H1 (cell line): ENCODE measurements around the gene ABCG1.

Source experiments
- BRCA1 ChIP-seq: IDR thresholded peaks from 2 replicates; pipeline ENCODE4 v1.6.1; 2012; ENCODE audit warnings: low read depth, low read length, improper control_type of control experiment
- CEBPB ChIP-seq: IDR thresholded peaks from 2 replicates; pipeline ENCODE4 v1.6.1; 2012; ENCODE audit warnings: low read depth, low read length
- CREB1 ChIP-seq: IDR thresholded peaks from 2 replicates; pipeline ENCODE4 v1.6.1; 2012; ENCODE audit warnings: inconsistent platforms
- EGR1 ChIP-seq: IDR thresholded peaks from 2 replicates; pipeline ENCODE4 v1.6.1; 2011; ENCODE audit warnings: low read depth, low read length, borderline replicate concordance
- FOSL1 ChIP-seq: IDR thresholded peaks from 2 replicates; pipeline ENCODE4 v1.6.1; 2011; ENCODE audit warnings: mild to moderate bottlenecking, low read depth, low read length, moderate library complexity; ENCODE audit not compliant: insufficient read depth
- KDM1A ChIP-seq: fragments of 200-600, 300-600 bp; sonication (generic); IDR thresholded peaks from 2 replicates; pipeline ENCODE4 v1.7.1; 2016; ENCODE audit warnings: mild to moderate bottlenecking, low read length, borderline replicate concordance
- KDM5A ChIP-seq: fragments of 200-600 bp; IDR thresholded peaks from 2 replicates; pipeline ENCODE4 v1.7.1; 2012; ENCODE audit warnings: mild to moderate bottlenecking, low read length, inconsistent platforms, mixed read lengths
- TAF1 ChIP-seq: IDR thresholded peaks from 2 replicates; pipeline ENCODE4 v1.6.1; 2011; ENCODE audit warnings: mild to moderate bottlenecking, low read depth, low read length
- TF ChIP-seq, protein P1 (sequence below), 3 experiments: IDR thresholded peaks; 1 replicate in 2 of 3; 2 replicates in 1 of 3; pipeline versions ENCODE4 v1.5.1 to v1.6.1; 2011; ENCODE audit warnings: low read length in 3 of 3, mild to moderate bottlenecking in 3 of 3, inconsistent platforms in 2 of 3, low read depth in 1 of 3, moderate library complexity in 1 of 3; ENCODE audit not compliant: insufficient read depth in 1 of 3; ENCODE audit errors: control extremely low read depth in 1 of 3

- TF ChIP-seq, protein P1, sequence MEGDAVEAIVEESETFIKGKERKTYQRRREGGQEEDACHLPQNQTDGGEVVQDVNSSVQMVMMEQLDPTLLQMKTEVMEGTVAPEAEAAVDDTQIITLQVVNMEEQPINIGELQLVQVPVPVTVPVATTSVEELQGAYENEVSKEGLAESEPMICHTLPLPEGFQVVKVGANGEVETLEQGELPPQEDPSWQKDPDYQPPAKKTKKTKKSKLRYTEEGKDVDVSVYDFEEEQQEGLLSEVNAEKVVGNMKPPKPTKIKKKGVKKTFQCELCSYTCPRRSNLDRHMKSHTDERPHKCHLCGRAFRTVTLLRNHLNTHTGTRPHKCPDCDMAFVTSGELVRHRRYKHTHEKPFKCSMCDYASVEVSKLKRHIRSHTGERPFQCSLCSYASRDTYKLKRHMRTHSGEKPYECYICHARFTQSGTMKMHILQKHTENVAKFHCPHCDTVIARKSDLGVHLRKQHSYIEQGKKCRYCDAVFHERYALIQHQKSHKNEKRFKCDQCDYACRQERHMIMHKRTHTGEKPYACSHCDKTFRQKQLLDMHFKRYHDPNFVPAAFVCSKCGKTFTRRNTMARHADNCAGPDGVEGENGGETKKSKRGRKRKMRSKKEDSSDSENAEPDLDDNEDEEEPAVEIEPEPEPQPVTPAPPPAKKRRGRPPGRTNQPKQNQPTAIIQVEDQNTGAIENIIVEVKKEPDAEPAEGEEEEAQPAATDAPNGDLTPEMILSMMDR (IDR thresholded peaks at IDR 0.05; ENCODE audit: control extremely low read depth in 1 of 3, insufficient read depth in 1 of 3, low read depth in 1 of 3, low read length in 3 of 3): no peak
- no peak for TF ChIP-seq KDM5A
- TF ChIP-seq BRCA1: no peak
- TF ChIP-seq TAF1: no peak
- no peak for TF ChIP-seq EGR1
- no peak for TF ChIP-seq FOSL1
- no peak for TF ChIP-seq KDM1A
- no peak for TF ChIP-seq CEBPB
- no peak for TF ChIP-seq CREB1
These were observed 17.3 kb upstream of the ABCG1 start for GRCh38 chr21:42201615-42202161.
